SU-DHL-6 (cell line): ENCODE measurements around the gene MGME1.

Experiments
- H2AFZ ChIP-seq: fragments of 200-600 bp; sonication (generic); 2 replicates; pipeline ENCODE4 v1.6.1; 2014; ENCODE audit warnings: low read depth, mild to moderate bottlenecking, moderate library complexity, mixed read lengths, antibody characterized with exemption, low read length; ENCODE audit not compliant: severe bottlenecking
- H3F3A ChIP-seq: fragments of 200-600 bp; shearing (Covaris generic); 2 replicates; pipeline ENCODE4 v1.6.0; 2016; ENCODE audit warnings: antibody characterized with exemption, mild to moderate bottlenecking; ENCODE audit not compliant: insufficient read depth
- H3K27ac ChIP-seq: fragments of 200-600 bp; sonication (generic); 2 replicates; pipeline ENCODE4 v1.5.1; 2016; ENCODE audit warnings: low read depth, mild to moderate bottlenecking, low read length, moderate library complexity, mixed read lengths
- H3K27me3 ChIP-seq: fragments of 200-600 bp; sonication (generic), shearing (Covaris generic); 2 replicates; pipeline ENCODE4 v1.6.0; 2014; ENCODE audit warnings: mild to moderate bottlenecking, low read length
- H3K36me3 ChIP-seq: fragments of 200-600 bp; sonication (generic); 2 replicates; pipeline ENCODE4 v1.6.1; 2014; ENCODE audit warnings: mild to moderate bottlenecking, low read length, mixed read lengths
- H3K4me2 ChIP-seq: fragments of 300-600, 200-600 bp; shearing (Covaris generic), sonication (generic); 2 replicates; pipeline ENCODE4 v1.6.0; 2014; ENCODE audit warnings: low read length, low read depth, mild to moderate bottlenecking; ENCODE audit not compliant: poor library complexity, severe bottlenecking
- H3K4me3 ChIP-seq: fragments of 200-600 bp; sonication (generic); 2 replicates; pipeline ENCODE4 v1.5.1; 2014; ENCODE audit warnings: antibody characterized with exemption, low read length, mild to moderate bottlenecking, mixed read lengths; ENCODE audit not compliant: insufficient read depth, poor library complexity, severe bottlenecking
- H3K79me2 ChIP-seq: fragments of 200-600 bp; sonication (generic); 2 replicates; pipeline ENCODE4 v1.6.1; 2014; ENCODE audit warnings: mild to moderate bottlenecking, low read length, moderate library complexity; ENCODE audit not compliant: insufficient read depth
- H3K9ac ChIP-seq: fragments of 200-600 bp; sonication (generic); 2 replicates; pipeline ENCODE4 v1.7.0; 2014; ENCODE audit warnings: mild to moderate bottlenecking, low read length
- H3K9me2 ChIP-seq: fragments of 200-600 bp; sonication (generic); replicated peaks from 2 replicates; pipeline ENCODE4 v1.6.1; 2014; ENCODE audit warnings: low read length; ENCODE audit not compliant: insufficient read depth
- H3K9me3 ChIP-seq: fragments of 200-600 bp; sonication (generic); 2 replicates; pipeline ENCODE4 v1.6.1; 2014; ENCODE audit warnings: low read length, mixed read lengths; ENCODE audit not compliant: insufficient read depth
- H4K20me1 ChIP-seq: fragments of 200-600 bp; sonication (generic); 2 replicates; pipeline ENCODE4 v1.6.1; 2014; ENCODE audit warnings: low read depth, mild to moderate bottlenecking, antibody characterized with exemption, low read length, moderate library complexity, mixed read lengths
- EZH2phosphoT487 ChIP-seq: fragments of 200-600 bp; sonication (generic), shearing (Covaris generic); conservative IDR thresholded peaks from 2 replicates; pipeline ENCODE4 v1.6.1; 2018; ENCODE audit warnings: mild to moderate bottlenecking, antibody characterized with exemption, low read length, moderate library complexity, mixed read lengths
- TF ChIP-seq, protein P1 (sequence below): fragments of 200-600 bp; sonication (generic); IDR thresholded peaks from one replicate; pipeline ENCODE4 v1.5.1; 2017; ENCODE audit warnings: antibody characterized with exemption, mild to moderate bottlenecking, low read length, moderate library complexity; ENCODE audit not compliant: insufficient read depth, poor library complexity, severe bottlenecking

Gene MGME1

DNA sequence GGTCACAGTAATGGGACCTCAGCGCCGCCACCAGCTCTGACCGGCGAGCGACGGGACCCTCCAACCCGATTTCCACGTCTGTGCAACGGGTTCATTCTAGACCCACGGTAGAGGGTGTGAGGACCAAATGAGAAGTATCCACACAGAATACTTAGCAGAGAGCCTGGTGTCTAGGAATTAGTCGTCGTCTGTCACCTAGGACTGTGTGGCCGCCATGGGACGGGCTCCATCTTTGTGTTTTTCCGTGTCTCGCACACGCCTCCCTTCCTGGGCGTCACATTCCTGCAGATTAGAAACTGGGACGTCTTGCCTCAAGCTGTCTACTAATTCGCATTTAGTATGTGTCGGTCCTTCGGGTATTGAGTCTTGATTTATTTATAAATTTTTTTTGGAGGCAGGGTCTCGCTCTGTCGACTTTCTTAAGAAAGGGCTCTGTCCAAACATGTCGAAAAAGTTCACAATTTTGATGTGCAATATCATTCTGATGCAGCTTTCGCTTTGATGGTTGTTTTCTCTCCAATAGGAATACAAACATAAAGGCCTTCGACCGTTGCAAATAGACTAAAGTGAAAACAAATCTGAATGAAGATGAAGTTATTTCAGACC lies 563 bp downstream of the MGME1 start:
- no peaks in the 10 kb centered on the region for H3K9me3 ChIP-seq
- peaks cover 20% of the 10 kb centered on the region for H4K20me1 ChIP-seq
- H2AFZ ChIP-seq: peak overlapping the region; percentile 8
- H3K9ac ChIP-seq: peak overlapping the region; percentile 99
- H3K36me3 ChIP-seq: peaks cover 27% of the 10 kb centered on the region
- H3K79me2 ChIP-seq: peaks cover 96% of the 10 kb centered on the region
- peaks cover 58% of the 10 kb centered on the region for H3F3A ChIP-seq
- H3K4me3 ChIP-seq: peak overlapping the region; percentile 87
- H3K27ac ChIP-seq: peak overlapping the region; percentile 96
- H3K4me2 ChIP-seq: peak overlapping the region; percentile 97
- H3K9me2 ChIP-seq: no peaks in the 10 kb centered on the region
- no peaks in the 10 kb centered on the region for H3K27me3 ChIP-seq
- TF ChIP-seq EZH2phosphoT487: no peak
- TF ChIP-seq, protein P1, sequence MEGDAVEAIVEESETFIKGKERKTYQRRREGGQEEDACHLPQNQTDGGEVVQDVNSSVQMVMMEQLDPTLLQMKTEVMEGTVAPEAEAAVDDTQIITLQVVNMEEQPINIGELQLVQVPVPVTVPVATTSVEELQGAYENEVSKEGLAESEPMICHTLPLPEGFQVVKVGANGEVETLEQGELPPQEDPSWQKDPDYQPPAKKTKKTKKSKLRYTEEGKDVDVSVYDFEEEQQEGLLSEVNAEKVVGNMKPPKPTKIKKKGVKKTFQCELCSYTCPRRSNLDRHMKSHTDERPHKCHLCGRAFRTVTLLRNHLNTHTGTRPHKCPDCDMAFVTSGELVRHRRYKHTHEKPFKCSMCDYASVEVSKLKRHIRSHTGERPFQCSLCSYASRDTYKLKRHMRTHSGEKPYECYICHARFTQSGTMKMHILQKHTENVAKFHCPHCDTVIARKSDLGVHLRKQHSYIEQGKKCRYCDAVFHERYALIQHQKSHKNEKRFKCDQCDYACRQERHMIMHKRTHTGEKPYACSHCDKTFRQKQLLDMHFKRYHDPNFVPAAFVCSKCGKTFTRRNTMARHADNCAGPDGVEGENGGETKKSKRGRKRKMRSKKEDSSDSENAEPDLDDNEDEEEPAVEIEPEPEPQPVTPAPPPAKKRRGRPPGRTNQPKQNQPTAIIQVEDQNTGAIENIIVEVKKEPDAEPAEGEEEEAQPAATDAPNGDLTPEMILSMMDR: no peak

DNA sequence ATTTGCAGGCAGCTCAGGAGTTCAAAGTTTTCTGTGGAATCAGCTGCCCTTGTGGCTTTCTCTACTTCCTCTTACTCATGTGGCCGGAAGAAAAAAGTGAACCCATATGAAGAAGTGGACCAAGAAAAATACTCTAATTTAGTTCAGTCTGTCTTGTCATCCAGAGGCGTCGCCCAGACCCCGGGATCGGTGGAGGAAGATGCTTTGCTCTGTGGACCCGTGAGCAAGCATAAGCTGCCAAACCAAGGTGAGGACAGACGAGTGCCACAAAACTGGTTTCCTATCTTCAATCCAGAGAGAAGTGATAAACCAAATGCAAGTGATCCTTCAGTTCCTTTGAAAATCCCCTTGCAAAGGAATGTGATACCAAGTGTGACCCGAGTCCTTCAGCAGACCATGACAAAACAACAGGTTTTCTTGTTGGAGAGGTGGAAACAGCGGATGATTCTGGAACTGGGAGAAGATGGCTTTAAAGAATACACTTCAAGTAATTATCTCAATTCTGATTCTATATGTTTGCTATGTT lies 1.1 kb downstream of the MGME1 start:
- peaks cover 53% of the 10 kb centered on the region for H3F3A ChIP-seq
- peak overlapping the region; percentile 87 for H3K4me3 ChIP-seq
- no peak overlapping the region for H2AFZ ChIP-seq
- no peaks in the 10 kb centered on the region for H3K27me3 ChIP-seq
- peak overlapping the region; percentile 97 for H3K4me2 ChIP-seq
- TF ChIP-seq, protein P1: no peak
- TF ChIP-seq EZH2phosphoT487: no peak
- peaks cover 96% of the 10 kb centered on the region for H3K79me2 ChIP-seq
- H3K36me3 ChIP-seq: peaks cover 27% of the 10 kb centered on the region
- H3K9ac ChIP-seq: peak overlapping the region; percentile 99
- peaks cover 15% of the 10 kb centered on the region for H4K20me1 ChIP-seq
- no peaks in the 10 kb centered on the region for H3K9me2 ChIP-seq
- H3K9me3 ChIP-seq: no peaks in the 10 kb centered on the region
- peak overlapping the region; percentile 96 for H3K27ac ChIP-seq

DNA sequence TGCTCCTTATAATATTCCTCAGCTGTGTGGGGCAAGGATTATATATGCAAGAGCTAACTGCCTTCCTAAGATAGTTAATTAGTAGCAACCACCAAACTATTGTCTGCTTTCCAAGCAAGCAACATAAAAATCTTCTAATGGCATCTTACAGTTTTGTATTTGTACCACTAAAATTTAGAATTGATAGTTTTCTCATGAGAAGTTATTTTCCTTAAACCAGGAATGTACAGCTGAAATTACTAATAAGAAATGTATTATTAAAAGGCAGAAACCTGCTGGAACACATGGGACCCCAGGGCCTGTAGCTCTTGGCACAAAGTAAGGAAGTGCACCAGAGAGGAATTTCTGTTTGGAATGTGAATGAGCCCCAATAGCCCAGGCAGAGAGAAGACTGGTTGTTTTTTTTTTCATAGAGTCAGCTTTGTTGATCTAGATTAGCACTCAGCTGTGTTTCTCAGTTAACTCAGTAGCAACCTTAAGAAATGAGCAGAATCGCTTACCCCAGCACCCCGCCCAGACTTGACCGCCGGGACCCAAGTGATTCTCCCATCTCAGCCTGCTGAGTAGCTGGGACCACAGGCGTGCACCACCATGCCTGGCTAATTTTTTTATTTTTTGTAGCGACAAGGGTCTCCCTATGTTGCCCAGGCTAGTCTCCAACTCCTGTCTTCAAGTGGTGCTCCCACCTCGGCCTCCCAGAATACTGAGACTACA lies 2.6 kb downstream of the MGME1 start:
- Histone ChIP-seq H3K36me3 (peaks cover 30% of the 10 kb centered on the region), H3F3A (peaks cover 49% of the 10 kb centered on the region), H3K79me2 (peaks cover 96% of the 10 kb centered on the region), H2AFZ (no peak overlapping the region), H3K4me3 (peak overlapping the region; percentile 87), H3K9me3 (no peaks in the 10 kb centered on the region), H4K20me1 (peaks cover 5% of the 10 kb centered on the region), H3K4me2 (peak overlapping the region; percentile 97), H3K27me3 (no peaks in the 10 kb centered on the region), H3K27ac (peak overlapping the region; percentile 96), H3K9ac (peak overlapping the region; percentile 99), H3K9me2 (no peaks in the 10 kb centered on the region)
- no peak for TF ChIP-seq EZH2phosphoT487
- TF ChIP-seq, protein P1: no peak
